ENCODE measurements around the gene CPNE7.

CPNE7 gene

DNA sequence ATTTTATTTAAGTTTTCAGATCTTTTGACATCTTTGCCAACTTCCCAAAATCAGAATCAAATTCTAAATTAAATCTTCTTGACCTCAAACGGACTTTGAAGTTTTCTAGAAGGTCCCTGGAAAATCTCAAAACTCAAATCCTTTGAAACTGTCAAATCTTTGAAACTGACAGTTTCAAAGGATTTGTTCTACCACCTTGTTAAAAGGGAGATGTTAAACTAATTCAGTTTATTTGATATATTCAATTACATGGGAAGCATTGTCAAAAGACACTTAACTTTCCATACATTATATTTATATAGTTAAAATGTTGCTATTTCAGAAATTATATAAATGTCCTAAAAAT, 34.5 kb downstream of the CPNE7 start:
- TF ChIP-seq EGR2 (tag by site-specific recombination; IDR thresholded peaks at IDR 0.05; ENCODE audit: low read depth) (no peak), ZNF785 (tag by site-specific recombination; IDR thresholded peaks at IDR 0.05) (no peak), ZNF354C (tag by site-specific recombination; IDR thresholded peaks at IDR 0.05; ENCODE audit: borderline replicate concordance, low read depth) (no peak), ZBTB20 (tag by site-specific recombination; IDR thresholded peaks at IDR 0.05) (no peak)
- TF ChIP-seq, protein P1, sequence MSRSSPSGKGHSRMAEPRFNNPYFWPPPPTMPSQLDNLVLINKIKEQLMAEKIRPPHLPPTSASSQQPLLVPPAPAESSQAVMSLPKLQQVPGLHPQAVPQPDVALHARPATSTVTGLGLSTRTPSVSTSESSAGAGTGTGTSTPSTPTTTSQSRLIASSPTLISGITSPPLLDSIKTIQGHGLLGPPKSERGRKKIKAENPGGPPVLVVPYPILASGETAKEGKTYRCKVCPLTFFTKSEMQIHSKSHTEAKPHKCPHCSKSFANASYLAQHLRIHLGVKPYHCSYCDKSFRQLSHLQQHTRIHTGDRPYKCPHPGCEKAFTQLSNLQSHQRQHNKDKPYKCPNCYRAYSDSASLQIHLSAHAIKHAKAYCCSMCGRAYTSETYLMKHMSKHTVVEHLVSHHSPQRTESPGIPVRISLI (tag by site-specific recombination; IDR thresholded peaks at IDR 0.05), result no peak
- TF ChIP-seq, protein P2, sequence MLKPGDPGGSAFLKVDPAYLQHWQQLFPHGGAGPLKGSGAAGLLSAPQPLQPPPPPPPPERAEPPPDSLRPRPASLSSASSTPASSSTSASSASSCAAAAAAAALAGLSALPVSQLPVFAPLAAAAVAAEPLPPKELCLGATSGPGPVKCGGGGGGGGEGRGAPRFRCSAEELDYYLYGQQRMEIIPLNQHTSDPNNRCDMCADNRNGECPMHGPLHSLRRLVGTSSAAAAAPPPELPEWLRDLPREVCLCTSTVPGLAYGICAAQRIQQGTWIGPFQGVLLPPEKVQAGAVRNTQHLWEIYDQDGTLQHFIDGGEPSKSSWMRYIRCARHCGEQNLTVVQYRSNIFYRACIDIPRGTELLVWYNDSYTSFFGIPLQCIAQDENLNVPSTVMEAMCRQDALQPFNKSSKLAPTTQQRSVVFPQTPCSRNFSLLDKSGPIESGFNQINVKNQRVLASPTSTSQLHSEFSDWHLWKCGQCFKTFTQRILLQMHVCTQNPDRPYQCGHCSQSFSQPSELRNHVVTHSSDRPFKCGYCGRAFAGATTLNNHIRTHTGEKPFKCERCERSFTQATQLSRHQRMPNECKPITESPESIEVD (tag by site-specific recombination; IDR thresholded peaks at IDR 0.05), result 0 out of 2 replicates have a peak, but pooled peaks have one; percentile 27
- TF ChIP-seq, protein P3, sequence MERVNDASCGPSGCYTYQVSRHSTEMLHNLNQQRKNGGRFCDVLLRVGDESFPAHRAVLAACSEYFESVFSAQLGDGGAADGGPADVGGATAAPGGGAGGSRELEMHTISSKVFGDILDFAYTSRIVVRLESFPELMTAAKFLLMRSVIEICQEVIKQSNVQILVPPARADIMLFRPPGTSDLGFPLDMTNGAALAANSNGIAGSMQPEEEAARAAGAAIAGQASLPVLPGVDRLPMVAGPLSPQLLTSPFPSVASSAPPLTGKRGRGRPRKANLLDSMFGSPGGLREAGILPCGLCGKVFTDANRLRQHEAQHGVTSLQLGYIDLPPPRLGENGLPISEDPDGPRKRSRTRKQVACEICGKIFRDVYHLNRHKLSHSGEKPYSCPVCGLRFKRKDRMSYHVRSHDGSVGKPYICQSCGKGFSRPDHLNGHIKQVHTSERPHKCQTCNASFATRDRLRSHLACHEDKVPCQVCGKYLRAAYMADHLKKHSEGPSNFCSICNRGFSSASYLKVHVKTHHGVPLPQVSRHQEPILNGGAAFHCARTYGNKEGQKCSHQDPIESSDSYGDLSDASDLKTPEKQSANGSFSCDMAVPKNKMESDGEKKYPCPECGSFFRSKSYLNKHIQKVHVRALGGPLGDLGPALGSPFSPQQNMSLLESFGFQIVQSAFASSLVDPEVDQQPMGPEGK (tag by site-specific recombination; IDR thresholded peaks at IDR 0.05), result no peak
- TF ChIP-seq, protein P4, sequence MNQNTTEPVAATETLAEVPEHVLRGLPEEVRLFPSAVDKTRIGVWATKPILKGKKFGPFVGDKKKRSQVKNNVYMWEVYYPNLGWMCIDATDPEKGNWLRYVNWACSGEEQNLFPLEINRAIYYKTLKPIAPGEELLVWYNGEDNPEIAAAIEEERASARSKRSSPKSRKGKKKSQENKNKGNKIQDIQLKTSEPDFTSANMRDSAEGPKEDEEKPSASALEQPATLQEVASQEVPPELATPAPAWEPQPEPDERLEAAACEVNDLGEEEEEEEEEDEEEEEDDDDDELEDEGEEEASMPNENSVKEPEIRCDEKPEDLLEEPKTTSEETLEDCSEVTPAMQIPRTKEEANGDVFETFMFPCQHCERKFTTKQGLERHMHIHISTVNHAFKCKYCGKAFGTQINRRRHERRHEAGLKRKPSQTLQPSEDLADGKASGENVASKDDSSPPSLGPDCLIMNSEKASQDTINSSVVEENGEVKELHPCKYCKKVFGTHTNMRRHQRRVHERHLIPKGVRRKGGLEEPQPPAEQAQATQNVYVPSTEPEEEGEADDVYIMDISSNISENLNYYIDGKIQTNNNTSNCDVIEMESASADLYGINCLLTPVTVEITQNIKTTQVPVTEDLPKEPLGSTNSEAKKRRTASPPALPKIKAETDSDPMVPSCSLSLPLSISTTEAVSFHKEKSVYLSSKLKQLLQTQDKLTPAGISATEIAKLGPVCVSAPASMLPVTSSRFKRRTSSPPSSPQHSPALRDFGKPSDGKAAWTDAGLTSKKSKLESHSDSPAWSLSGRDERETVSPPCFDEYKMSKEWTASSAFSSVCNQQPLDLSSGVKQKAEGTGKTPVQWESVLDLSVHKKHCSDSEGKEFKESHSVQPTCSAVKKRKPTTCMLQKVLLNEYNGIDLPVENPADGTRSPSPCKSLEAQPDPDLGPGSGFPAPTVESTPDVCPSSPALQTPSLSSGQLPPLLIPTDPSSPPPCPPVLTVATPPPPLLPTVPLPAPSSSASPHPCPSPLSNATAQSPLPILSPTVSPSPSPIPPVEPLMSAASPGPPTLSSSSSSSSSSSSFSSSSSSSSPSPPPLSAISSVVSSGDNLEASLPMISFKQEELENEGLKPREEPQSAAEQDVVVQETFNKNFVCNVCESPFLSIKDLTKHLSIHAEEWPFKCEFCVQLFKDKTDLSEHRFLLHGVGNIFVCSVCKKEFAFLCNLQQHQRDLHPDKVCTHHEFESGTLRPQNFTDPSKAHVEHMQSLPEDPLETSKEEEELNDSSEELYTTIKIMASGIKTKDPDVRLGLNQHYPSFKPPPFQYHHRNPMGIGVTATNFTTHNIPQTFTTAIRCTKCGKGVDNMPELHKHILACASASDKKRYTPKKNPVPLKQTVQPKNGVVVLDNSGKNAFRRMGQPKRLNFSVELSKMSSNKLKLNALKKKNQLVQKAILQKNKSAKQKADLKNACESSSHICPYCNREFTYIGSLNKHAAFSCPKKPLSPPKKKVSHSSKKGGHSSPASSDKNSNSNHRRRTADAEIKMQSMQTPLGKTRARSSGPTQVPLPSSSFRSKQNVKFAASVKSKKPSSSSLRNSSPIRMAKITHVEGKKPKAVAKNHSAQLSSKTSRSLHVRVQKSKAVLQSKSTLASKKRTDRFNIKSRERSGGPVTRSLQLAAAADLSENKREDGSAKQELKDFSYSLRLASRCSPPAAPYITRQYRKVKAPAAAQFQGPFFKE (tag by site-specific recombination; IDR thresholded peaks at IDR 0.05; ENCODE audit: borderline replicate concordance), result no peak
- TF ChIP-seq, protein P5, sequence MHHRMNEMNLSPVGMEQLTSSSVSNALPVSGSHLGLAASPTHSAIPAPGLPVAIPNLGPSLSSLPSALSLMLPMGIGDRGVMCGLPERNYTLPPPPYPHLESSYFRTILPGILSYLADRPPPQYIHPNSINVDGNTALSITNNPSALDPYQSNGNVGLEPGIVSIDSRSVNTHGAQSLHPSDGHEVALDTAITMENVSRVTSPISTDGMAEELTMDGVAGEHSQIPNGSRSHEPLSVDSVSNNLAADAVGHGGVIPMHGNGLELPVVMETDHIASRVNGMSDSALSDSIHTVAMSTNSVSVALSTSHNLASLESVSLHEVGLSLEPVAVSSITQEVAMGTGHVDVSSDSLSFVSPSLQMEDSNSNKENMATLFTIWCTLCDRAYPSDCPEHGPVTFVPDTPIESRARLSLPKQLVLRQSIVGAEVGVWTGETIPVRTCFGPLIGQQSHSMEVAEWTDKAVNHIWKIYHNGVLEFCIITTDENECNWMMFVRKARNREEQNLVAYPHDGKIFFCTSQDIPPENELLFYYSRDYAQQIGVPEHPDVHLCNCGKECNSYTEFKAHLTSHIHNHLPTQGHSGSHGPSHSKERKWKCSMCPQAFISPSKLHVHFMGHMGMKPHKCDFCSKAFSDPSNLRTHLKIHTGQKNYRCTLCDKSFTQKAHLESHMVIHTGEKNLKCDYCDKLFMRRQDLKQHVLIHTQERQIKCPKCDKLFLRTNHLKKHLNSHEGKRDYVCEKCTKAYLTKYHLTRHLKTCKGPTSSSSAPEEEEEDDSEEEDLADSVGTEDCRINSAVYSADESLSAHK (tag by site-specific recombination; IDR thresholded peaks at IDR 0.05), result peak; percentile 89
- Histone ChIP-seq H3K36me3 (ENCODE audit: control insufficient read depth in 2 of 2, insufficient read depth in 1 of 2, low read length in 2 of 2) (no peaks in the 10 kb centered on the region), H3K27ac (ENCODE audit: extremely low read depth, low read depth, low read length) (no peak overlapping the region), H3K9me3 (ENCODE audit: control insufficient read depth, insufficient read depth, low read depth, low read length) (no peaks in the 10 kb centered on the region), H3K4me3 (ENCODE audit: low read depth, low read length) (no peak overlapping the region), H3K4me1 (ENCODE audit: control insufficient read depth, insufficient read depth, low read length) (peaks cover 4% of the 10 kb centered on the region; the same call in 1 of the 2 replicates)
- ChIA-PET POLR2A (no interaction called here), CTCF (interaction anchor here (0.9 kb wide), 1 partner anchor 8 kb away, joined by 3 read pairs; no protein-coding TSS in a partner anchor)

Measured in HEK293 (cell line).